Endothelial cell of umbilical vein (primary cell): Measurements from ENCODE around the gene PRDM2. TPM values are rescaled to one million over a fixed set of nuclear protein-coding genes. Genes with fewer than 3 reads are reported as not detected.

Experiments
- BruUV-seq: library from RNA; stranded (reverse); fragments of 400-500 nt; replicated peaks from 2 replicates; lab custom pipeline; 2021; lab: Mats Ljungman, UMichigan
- CTCF ChIA-PET: fragments of 300-600, 350-600 bp; sonication (Branson Sonifier 250); formaldehyde crosslinking; loops from one replicate; lab custom pipeline; 2021; ENCODE audit warnings: antibody characterized with exemption, inconsistent platforms; lab: Charles Lee
- POLR2A ChIA-PET: fragments of 300-600, 350-600 bp; sonication (Branson Sonifier 250); formaldehyde crosslinking; loops from one replicate; lab custom pipeline; 2021; ENCODE audit warnings: antibody characterized with exemption, inconsistent platforms; lab: Charles Lee
- DNase-seq: peaks from one replicate; pipeline ENCODE4 v3.0.0-alpha.2; 2011; ENCODE audit warnings: low read depth, low spot score
- FAIRE-seq: peaks from 2 replicates; lab custom pipeline; 2011; peaks lifted over from hg19 to GRCh38; lab: Jason Lieb, UNC
- H2AFZ ChIP-seq: 2 replicates; pipeline ENCODE4 v1.6.0; 2012; ENCODE audit warnings: low read depth, low read length, control low read depth, inconsistent platforms
- H3K27ac ChIP-seq: 2 replicates; pipeline ENCODE4 v1.5.1; 2011; ENCODE audit warnings: low read depth, mild to moderate bottlenecking, control low read depth, low read length, moderate library complexity; ENCODE audit not compliant: insufficient read depth
- H3K27me3 ChIP-seq, 2 experiments: 2 replicates each; pipeline versions ENCODE4 v1.6.0 to v1.6.1; 2011; ENCODE audit warnings: low read length in 2 of 2, mixed read lengths in 1 of 2; ENCODE audit not compliant: control insufficient read depth in 2 of 2, insufficient read depth in 2 of 2
- H3K36me3 ChIP-seq, 2 experiments: 2 replicates in 1 of 2; 3 replicates in 1 of 2; pipeline ENCODE4 v1.5.1; 2011; ENCODE audit warnings: low read length in 2 of 2, mild to moderate bottlenecking in 1 of 2, moderate library complexity in 1 of 2; ENCODE audit not compliant: control insufficient read depth in 2 of 2, insufficient read depth in 2 of 2; ENCODE audit errors: extremely low read depth in 1 of 2
- H3K4me1 ChIP-seq: 3 replicates; pipeline ENCODE4 v1.5.1; 2011; ENCODE audit warnings: mild to moderate bottlenecking, low read length; ENCODE audit not compliant: control insufficient read depth, insufficient read depth; ENCODE audit errors: extremely low read depth
- H3K4me2 ChIP-seq: 2 replicates; pipeline ENCODE4 v1.6.1; 2011; ENCODE audit warnings: low read length, control low read depth, mixed read lengths; ENCODE audit not compliant: insufficient read depth
- H3K4me3 ChIP-seq, 3 experiments: fragments of 200-600 bp in 1 of 3; sonication (generic), shearing (Covaris generic) in 1 of 3; replicated peaks in 1 of 3; 2 replicates each; pipeline ENCODE4 v1.5.1; 2011 to 2016; ENCODE audit warnings: control low read depth in 3 of 3, low read length in 3 of 3, mild to moderate bottlenecking in 2 of 3, inconsistent platforms in 1 of 3, low read depth in 1 of 3, moderate library complexity in 1 of 3; ENCODE audit not compliant: insufficient read depth in 1 of 3
- H3K79me2 ChIP-seq: 2 replicates; pipeline ENCODE4 v1.6.0; 2012; ENCODE audit warnings: low read length, inconsistent platforms; ENCODE audit not compliant: control insufficient read depth, insufficient read depth
- H3K9ac ChIP-seq: replicated peaks from 2 replicates; pipeline ENCODE3; 2011; ENCODE audit warnings: low read length, control low read depth; ENCODE audit not compliant: insufficient read depth; ENCODE audit errors: extremely low read depth
- H3K9me1 ChIP-seq: replicated peaks from 3 replicates; pipeline ENCODE4 v1.6.0; 2011; ENCODE audit warnings: mild to moderate bottlenecking, low read length; ENCODE audit not compliant: control insufficient read depth, insufficient read depth; ENCODE audit errors: extremely low read depth
- H3K9me3 ChIP-seq: replicated peaks from 2 replicates; pipeline ENCODE4 v1.5.1; 2012; ENCODE audit warnings: low read length, inconsistent platforms; ENCODE audit not compliant: control insufficient read depth, insufficient read depth
- H4K20me1 ChIP-seq: replicated peaks from 2 replicates; pipeline ENCODE3; 2011; ENCODE audit warnings: mild to moderate bottlenecking, low read length; ENCODE audit not compliant: control insufficient read depth, insufficient read depth; ENCODE audit errors: extremely low read depth
- EZH2 ChIP-seq: IDR thresholded peaks from 2 replicates; pipeline ENCODE4 v1.6.1; 2012; ENCODE audit warnings: borderline replicate concordance, low read depth, mild to moderate bottlenecking, moderate library complexity, low read length, inconsistent platforms; ENCODE audit not compliant: severe bottlenecking
- FOS ChIP-seq: IDR thresholded peaks from 2 replicates; pipeline ENCODE4 v1.6.1; 2011; ENCODE audit warnings: mild to moderate bottlenecking, low read length, moderate library complexity, borderline replicate concordance; ENCODE audit not compliant: insufficient read depth
- GATA2 ChIP-seq: IDR thresholded peaks from 2 replicates; pipeline ENCODE4 v1.7.0; 2011; ENCODE audit warnings: low read depth, mild to moderate bottlenecking, moderate library complexity, mixed read lengths, low read length; ENCODE audit not compliant: insufficient read length, insufficient read depth
- JUN ChIP-seq: IDR thresholded peaks from 2 replicates; pipeline ENCODE4 v1.6.1; 2011; ENCODE audit warnings: borderline replicate concordance, low read depth; ENCODE audit not compliant: insufficient read length, insufficient read depth
- MYC ChIP-seq: IDR thresholded peaks from one replicate; pipeline ENCODE4 v1.6.1; 2011; ENCODE audit warnings: mild to moderate bottlenecking, low read depth, low read length
- POLR2A ChIP-seq: IDR thresholded peaks from 2 replicates; pipeline ENCODE4 v1.6.1; 2012; ENCODE audit warnings: low read depth, mild to moderate bottlenecking, control low read depth, low read length
- POLR2AphosphoS5 ChIP-seq: IDR thresholded peaks from 2 replicates; pipeline ENCODE4 v1.6.1; 2012; ENCODE audit warnings: low read depth, mild to moderate bottlenecking, control low read depth, low read length, moderate library complexity; ENCODE audit not compliant: insufficient read depth
- dilution Hi-C: fragments of 300-500 bp; cut with MboI; formaldehyde crosslinking; loops from one replicate; pipeline ENCODE4 v1.15.0; 2019; ENCODE audit warnings: low sequenced_read_pairs; ENCODE audit not compliant: extremely low pct_ligation_motif_present
- intact Hi-C: fragments of 100-400 bp; cut with micrococcal nuclease; formaldehyde crosslinking; loops from one replicate; pipeline ENCODE4 v1.10.0; 2022
- polyA plus RNA-seq, 4 experiments: library from polyadenylated mRNA; depleted of rRNA in 3 of 4; stranded (reverse) in 3 of 4; unstranded in 1 of 4; fragments of >200 nt; gene quantifications; 2 replicates each; pipeline versions ENCODE4 v1.2.1 to v1.2.3, GENCODE V29; 2011 to 2012; ENCODE audit warnings: missing spikeins in 1 of 4
- total RNA-seq: library from RNA; stranded (reverse); gene quantifications from 2 replicates; pipeline ENCODE4 v1.2.3, GENCODE V29; 2021
- TF ChIP-seq, protein P1 (sequence below), 2 donors: IDR thresholded peaks; 1 replicate in 1 of 2; 2 replicates in 1 of 2; pipeline ENCODE4 v1.5.1; 2011; ENCODE audit warnings: low read length in 2 of 2, mild to moderate bottlenecking in 2 of 2, moderate library complexity in 2 of 2, control low read depth in 1 of 2, inconsistent platforms in 1 of 2, low read depth in 1 of 2; ENCODE audit not compliant: insufficient read depth in 1 of 2; ENCODE audit errors: extremely low read depth in 1 of 2
- TF ChIP-seq, protein P2 (sequence below): IDR thresholded peaks from 2 replicates; pipeline ENCODE4 v1.6.1; 2011; ENCODE audit not compliant: insufficient read depth, insufficient read length

The PRDM2 gene
- total and polyA plus RNA-seq, 2 donors (not counting 3 experiments of a cell fraction or from before 2014, with no cell fraction given): 11.3 to 35.7 TPM

GRCh38 chr1:13786541-13786940 lies 86.6 kb downstream of the PRDM2 start:
- peaks cover 5 to 6% of the 10 kb centered on the region in 2 experiments for H3K36me3 ChIP-seq
- H3K4me2 ChIP-seq: no peak overlapping the region
- no peaks in the 10 kb centered on the region for H3K4me1 ChIP-seq
- no peaks in the 10 kb centered on the region for H3K9me3 ChIP-seq
- no TSS peak for BruUV-seq
- H4K20me1 ChIP-seq: no peaks in the 10 kb centered on the region
- DNase-seq: no peak
- no peak overlapping the region for H3K9ac ChIP-seq
- no peaks in the 10 kb centered on the region for H3K27me3 ChIP-seq
- no peak for FAIRE-seq
- peaks cover 59% of the 10 kb centered on the region for H3K79me2 ChIP-seq
- dilution Hi-C loops: no loop called here
- H2AFZ ChIP-seq: no peak overlapping the region
- H3K27ac ChIP-seq: no peak overlapping the region
- ChIA-PET CTCF (no interaction called here), POLR2A (no interaction called here)
- TF ChIP-seq, protein P1, sequence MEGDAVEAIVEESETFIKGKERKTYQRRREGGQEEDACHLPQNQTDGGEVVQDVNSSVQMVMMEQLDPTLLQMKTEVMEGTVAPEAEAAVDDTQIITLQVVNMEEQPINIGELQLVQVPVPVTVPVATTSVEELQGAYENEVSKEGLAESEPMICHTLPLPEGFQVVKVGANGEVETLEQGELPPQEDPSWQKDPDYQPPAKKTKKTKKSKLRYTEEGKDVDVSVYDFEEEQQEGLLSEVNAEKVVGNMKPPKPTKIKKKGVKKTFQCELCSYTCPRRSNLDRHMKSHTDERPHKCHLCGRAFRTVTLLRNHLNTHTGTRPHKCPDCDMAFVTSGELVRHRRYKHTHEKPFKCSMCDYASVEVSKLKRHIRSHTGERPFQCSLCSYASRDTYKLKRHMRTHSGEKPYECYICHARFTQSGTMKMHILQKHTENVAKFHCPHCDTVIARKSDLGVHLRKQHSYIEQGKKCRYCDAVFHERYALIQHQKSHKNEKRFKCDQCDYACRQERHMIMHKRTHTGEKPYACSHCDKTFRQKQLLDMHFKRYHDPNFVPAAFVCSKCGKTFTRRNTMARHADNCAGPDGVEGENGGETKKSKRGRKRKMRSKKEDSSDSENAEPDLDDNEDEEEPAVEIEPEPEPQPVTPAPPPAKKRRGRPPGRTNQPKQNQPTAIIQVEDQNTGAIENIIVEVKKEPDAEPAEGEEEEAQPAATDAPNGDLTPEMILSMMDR (IDR thresholded peaks at IDR 0.05; ENCODE audit: extremely low read depth in 1 of 2, insufficient read depth in 1 of 2, low read depth in 1 of 2, low read length in 2 of 2): no peak
- no peak for TF ChIP-seq MYC
- TF ChIP-seq JUN: no peak
- no peak for TF ChIP-seq POLR2AphosphoS5
- no peak for TF ChIP-seq POLR2A
- TF ChIP-seq EZH2: no peak
- no peak for TF ChIP-seq GATA2
- TF ChIP-seq, protein P2, sequence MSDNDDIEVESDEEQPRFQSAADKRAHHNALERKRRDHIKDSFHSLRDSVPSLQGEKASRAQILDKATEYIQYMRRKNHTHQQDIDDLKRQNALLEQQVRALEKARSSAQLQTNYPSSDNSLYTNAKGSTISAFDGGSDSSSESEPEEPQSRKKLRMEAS: no peak
- no peak for TF ChIP-seq FOS
- intact Hi-C loops: no loop called here
- H3K9me1 ChIP-seq: no peaks in the 10 kb centered on the region
- no peak overlapping the region for H3K4me3 ChIP-seq
